ENCODE measurements around the gene CELF2. TPM values are rescaled to one million over a fixed set of nuclear protein-coding genes. Genes with fewer than 3 reads are reported as not detected.

The CELF2 gene
- 100 to 1,000 TPM; 106 to 127 (median 120) TPM for total RNA-seq

GRCh38 chr10:11017570-11018431, at the start of gene CELF2:
CELF2 (plus strand) TSS chr10:11017872; CDS start chr10:11018090, 218 bp downstream.
- DNase-seq (ENCODE audit: low spot score in 2 of 2), result peak; percentile 28 to 37
- H3K27me3 ChIP-seq, result no peaks in the 10 kb centered on the region
- peaks cover 0 to 73% (median 10%) of the 10 kb centered on the region in 4 donors for H3K4me1 ChIP-seq
- TF ChIP-seq CTCF (IDR thresholded peaks at IDR 0.05), result peak in 1 of 5 experiments; percentile 15
- peak; percentile 49 to 64 for TF ChIP-seq POLR2A (IDR thresholded peaks at IDR 0.05)
- peak in 1 of 2 donors; percentile 50 for TF ChIP-seq EP300 (IDR thresholded peaks at IDR 0.05)
- peak within 1 kb of the TSS; percentile 93 to 98 (median 95) for H3K27ac ChIP-seq
- WGBS, 2 donors, result 1% methylated on average over 20 to 30 of the region's 133 CpGs
- no peaks in the 10 kb centered on the region for H3K36me3 ChIP-seq
- H3K9me3 ChIP-seq, result no peaks in the 10 kb centered on the region
- peak within 1 kb of the TSS; percentile 63 to 88 (median 70) for H3K4me3 ChIP-seq

DNA sequence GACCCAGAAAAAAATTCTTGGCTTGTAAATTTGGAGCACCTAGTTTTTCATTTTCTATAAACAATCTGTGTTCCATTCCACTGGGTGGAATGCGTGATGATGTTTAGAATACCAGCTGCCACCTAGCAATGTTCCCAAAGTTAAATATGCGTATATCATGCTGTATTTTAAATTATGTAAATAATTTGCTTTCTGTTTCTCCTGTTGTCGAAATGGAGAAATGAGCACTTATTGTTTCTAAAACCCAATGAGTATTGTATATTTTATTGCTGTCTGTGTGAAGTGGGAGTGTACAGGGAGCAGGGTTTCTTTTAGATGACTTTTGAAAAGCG, 49.4 kb upstream of the CELF2 start:
- no peaks in the 10 kb centered on the region for H3K9me3 ChIP-seq
- WGBS, 2 donors, result 79 to 84% methylated on average over 4 of the region's 4 CpGs
- H3K4me3 ChIP-seq, result no peak overlapping the region
- TF ChIP-seq CTCF (IDR thresholded peaks at IDR 0.05), result no peak
- no peak for TF ChIP-seq POLR2A (IDR thresholded peaks at IDR 0.05)
- TF ChIP-seq EP300 (IDR thresholded peaks at IDR 0.05), result no peak
- no peak for DNase-seq (ENCODE audit: low spot score in 2 of 2)
- H3K4me1 ChIP-seq, result peaks cover 0 to 5% (median 0%) of the 10 kb centered on the region in 4 donors
- no peak overlapping the region for H3K27ac ChIP-seq
- no peaks in the 10 kb centered on the region for H3K36me3 ChIP-seq
- no peaks in the 10 kb centered on the region for H3K27me3 ChIP-seq

- TF ChIP-seq CTCF (IDR thresholded peaks at IDR 0.05) (no peak), EP300 (IDR thresholded peaks at IDR 0.05) (no peak), POLR2A (IDR thresholded peaks at IDR 0.05) (no peak)
- Histone ChIP-seq H3K4me1 (peaks cover 0 to 8% (median 2%) of the 10 kb centered on the region in 4 donors), H3K9me3 (no peaks in the 10 kb centered on the region), H3K4me3 (no peak overlapping the region), H3K27ac (no peak overlapping the region), H3K27me3 (no peaks in the 10 kb centered on the region), H3K36me3 (no peaks in the 10 kb centered on the region)
- 91 to 94% methylated on average over 5 of the region's 5 CpGs for WGBS, 2 donors
- no peak for DNase-seq (ENCODE audit: low spot score in 2 of 2)
Observed at GRCh38 chr10:10973310-10973709, 44.4 kb upstream of the CELF2 start.

GRCh38 chr10:10975647-10976046, 42.0 kb upstream of the CELF2 start:
- DNase-seq (ENCODE audit: low spot score in 2 of 2), result no peak
- H3K27ac ChIP-seq, result no peak overlapping the region
- peaks cover 0 to 8% (median 2%) of the 10 kb centered on the region in 4 donors for H3K4me1 ChIP-seq
- no peak overlapping the region for H3K4me3 ChIP-seq
- WGBS, 2 donors, result 80 to 88% methylated on average over 2 of the region's 2 CpGs
- TF ChIP-seq EP300 (IDR thresholded peaks at IDR 0.05), result no peak
- TF ChIP-seq POLR2A (IDR thresholded peaks at IDR 0.05), result no peak
- TF ChIP-seq CTCF (IDR thresholded peaks at IDR 0.05), result no peak
- H3K36me3 ChIP-seq, result no peaks in the 10 kb centered on the region
- H3K9me3 ChIP-seq, result no peaks in the 10 kb centered on the region
- H3K27me3 ChIP-seq, result no peaks in the 10 kb centered on the region

- Histone ChIP-seq H3K27me3 (no peaks in the 10 kb centered on the region), H3K9me3 (no peaks in the 10 kb centered on the region), H3K4me1 (peaks cover 0 to 8% (median 2%) of the 10 kb centered on the region in 4 donors), H3K27ac (no peak overlapping the region), H3K36me3 (no peaks in the 10 kb centered on the region), H3K4me3 (no peak overlapping the region)
- TF ChIP-seq CTCF (IDR thresholded peaks at IDR 0.05), result no peak
- no peak for TF ChIP-seq POLR2A (IDR thresholded peaks at IDR 0.05)
- TF ChIP-seq EP300 (IDR thresholded peaks at IDR 0.05), result no peak
- WGBS, 2 donors, result 75 to 86% methylated on average over 4 of the region's 4 CpGs
- DNase-seq (ENCODE audit: low spot score in 2 of 2), result no peak
Observed at GRCh38 chr10:10976652-10977051, 41.0 kb upstream of the CELF2 start.
